Left renal cortex interstitium (tissue), 4 donors: Measurements from ENCODE around the gene PRR29. TPM values are rescaled to one million over a fixed set of nuclear protein-coding genes. Genes with fewer than 3 reads are reported as not detected.

ENCODE experiments used
- DNase-seq, 4 donors: peaks; one replicate each; pipeline ENCODE4 v3.0.0-alpha.2; 2013; ENCODE audit warnings: low read depth in 4 of 4, low spot score in 2 of 4, missing footprints in 1 of 4
- polyA plus RNA-seq, 4 donors: library from polyadenylated mRNA; unstranded; fragments of 120-200 nt; gene quantifications; one replicate each; pipeline ENCODE4 v1.2.1, GENCODE V29; 2013; ENCODE audit not compliant: insufficient read length in 4 of 4

Gene PRR29
- polyA plus RNA-seq, 4 donors, result 2.9 to 4.0 (median 3.6) TPM

GRCh38 chr17:64038331-64039105 lies 40.4 kb downstream of the PRR29 start:
- no peak for DNase-seq

DNA sequence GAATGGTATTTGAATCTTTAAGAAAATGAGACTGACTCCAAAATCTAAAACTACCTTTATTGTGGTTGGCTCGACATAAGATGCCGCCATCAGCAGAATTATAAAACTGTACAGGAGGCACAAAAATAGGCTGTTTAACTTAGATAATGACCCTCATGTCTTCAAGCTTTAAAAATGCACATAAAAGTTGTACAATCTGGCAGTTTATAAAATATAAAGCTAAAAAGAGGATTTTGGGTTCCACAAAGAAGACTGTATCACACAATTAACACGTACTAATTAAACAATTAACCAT lies 40.9 kb downstream of the PRR29 start:
- no peak for DNase-seq

DNA sequence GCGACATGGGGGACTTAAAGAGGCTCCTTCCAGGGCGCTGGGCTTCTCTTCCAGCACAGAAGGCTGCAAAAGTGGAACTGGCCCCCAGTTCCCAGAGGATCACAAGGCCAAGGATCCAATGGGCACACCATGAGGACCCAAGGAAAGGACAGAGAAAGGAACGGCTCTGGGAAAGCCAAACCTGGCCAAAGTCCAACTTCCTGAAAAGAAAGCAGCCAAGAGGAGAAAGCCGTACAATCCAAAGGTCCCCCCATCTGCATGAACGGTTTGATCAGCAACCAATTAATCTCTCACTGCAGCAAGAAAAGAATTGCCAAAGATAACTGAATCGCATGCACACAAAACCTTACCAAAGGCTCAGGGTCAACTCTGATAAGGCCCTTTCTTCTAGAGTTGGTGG lies 42.1 kb downstream of the PRR29 start:
- DNase-seq, result no peak

DNA sequence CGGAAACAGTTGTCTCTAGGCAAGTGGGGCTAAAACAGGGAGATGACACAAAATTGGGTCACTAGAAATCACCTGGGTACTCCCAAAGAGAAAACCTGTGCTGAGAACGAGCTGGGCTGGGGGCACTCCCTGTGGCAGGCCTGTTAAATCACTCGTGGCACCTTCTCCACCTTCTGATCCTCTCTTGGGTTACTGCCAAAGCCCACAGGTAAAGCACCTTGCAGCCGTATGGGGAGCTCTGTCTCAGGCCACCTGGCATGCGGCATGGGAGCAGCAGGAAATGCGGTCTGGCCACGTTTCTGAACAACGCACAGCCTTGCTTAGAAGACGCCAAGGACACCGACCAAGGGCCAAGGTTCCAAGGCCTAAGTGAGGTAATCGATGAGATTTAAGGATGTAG lies 43.8 kb downstream of the PRR29 start:
- no peak for DNase-seq

- no peak for DNase-seq
These were observed 44.7 kb downstream of the PRR29 start for GRCh38 chr17:64042700-64043485.

DNA sequence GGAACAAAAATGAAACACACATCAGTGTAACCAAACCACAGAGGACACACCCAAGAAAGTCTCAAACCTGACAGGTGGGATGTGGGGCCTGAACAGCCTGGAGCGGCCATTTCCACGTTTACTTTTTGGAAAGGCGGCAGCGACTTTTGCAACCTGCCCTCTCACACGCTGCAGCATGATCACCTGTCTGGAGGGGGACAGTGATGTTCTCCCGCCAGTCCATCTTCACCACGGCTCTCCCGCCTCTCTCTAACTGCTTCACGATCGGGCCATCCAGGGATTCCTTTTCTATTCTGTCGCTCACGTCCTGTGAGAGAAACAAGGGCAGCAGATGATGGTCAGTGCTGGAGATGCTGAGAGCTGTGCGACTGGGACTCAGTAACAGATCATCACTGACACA lies 47.0 kb downstream of the PRR29 start:
- DNase-seq, result no peak

GRCh38 chr17:64048805-64049204 lies 50.7 kb downstream of the PRR29 start:
- no peak for DNase-seq

DNA sequence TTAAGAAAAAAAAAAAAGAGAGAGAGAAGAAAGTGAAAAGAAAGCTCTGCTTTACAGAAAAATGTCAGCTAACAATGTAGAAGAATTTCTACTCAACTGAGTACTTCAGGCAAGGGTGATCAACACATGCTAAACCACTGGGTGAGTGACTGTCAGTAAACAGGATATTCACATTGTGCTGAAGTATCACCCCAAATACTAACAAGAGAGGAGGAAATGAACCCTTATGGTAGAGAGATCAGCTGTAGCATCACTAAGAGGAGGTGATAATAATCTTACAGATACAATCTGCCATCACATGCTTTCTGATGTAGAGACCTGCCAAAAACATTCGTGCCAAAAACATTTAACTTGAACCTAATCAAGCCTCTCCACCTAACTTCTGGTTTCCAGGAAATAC lies 53.0 kb downstream of the PRR29 start:
- no peak for DNase-seq

DNA sequence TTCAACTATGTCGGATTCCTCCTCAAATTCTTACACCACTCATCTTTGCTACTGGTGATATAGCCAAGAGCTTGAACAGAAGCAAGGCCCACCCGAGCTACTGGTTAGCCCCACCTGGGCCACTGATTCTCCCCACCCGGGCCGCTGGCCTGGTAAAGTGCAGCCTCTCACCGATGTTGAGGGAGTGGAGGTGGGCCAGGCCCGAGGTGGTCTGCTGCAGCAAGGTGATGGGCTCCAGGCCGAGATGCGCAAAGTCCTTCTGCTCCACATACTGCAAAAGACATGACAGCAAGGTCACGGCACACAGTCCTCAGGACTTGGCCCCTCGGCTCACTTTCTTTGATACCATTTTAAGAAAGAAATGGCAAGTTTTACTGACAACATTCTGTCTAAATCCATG lies 55.0 kb downstream of the PRR29 start:
- no peak for DNase-seq

Other genes with a start within 250 kb of the PRR29 start
- 100 to 1,000 TPM in 3 of 4 donors, 10 to 100 TPM in 1; 86.9 to 126 (median 108) TPM for gene CCDC47, start 224.8 kb upstream of the PRR29 start, polyA plus RNA-seq
- 100 to 1,000 TPM; 125 to 212 (median 183) TPM for gene DDX42, start 224.2 kb upstream of the PRR29 start, polyA plus RNA-seq
- gene PSMC5, start 170.9 kb upstream of the PRR29 start, polyA plus RNA-seq, result 100 to 1,000 TPM; 156 to 190 (median 181) TPM
- gene FTSJ3, start 170.7 kb upstream of the PRR29 start, polyA plus RNA-seq, result 10 to 100 TPM; 59.9 to 92.1 (median 62.6) TPM
- gene SMARCD2, start 155.7 kb upstream of the PRR29 start, polyA plus RNA-seq, result 10 to 100 TPM; 55.0 to 63.8 (median 57.8) TPM
- gene CSH2, start 124.7 kb upstream of the PRR29 start, polyA plus RNA-seq, result under 1 TPM in 2 of 4 donors, not detected in 2; 0.61 to 0.82 TPM
- gene GH2, start 116.4 kb upstream of the PRR29 start, polyA plus RNA-seq, result not detected
- 1 to 10 TPM in 1 of 4 donors, under 1 TPM in 1, not detected in 2; 0.55 to 1.8 TPM for gene CSH1, start 101.8 kb upstream of the PRR29 start, polyA plus RNA-seq
- not detected for gene CSHL1, start 87.1 kb upstream of the PRR29 start, polyA plus RNA-seq
- not detected for gene GH1, start 79.5 kb upstream of the PRR29 start, polyA plus RNA-seq
- 1 to 10 TPM; 1.8 to 3.0 (median 2.9) TPM for gene CD79B, start 66.0 kb upstream of the PRR29 start, polyA plus RNA-seq
- gene SCN4A, start 25.4 kb upstream of the PRR29 start, polyA plus RNA-seq, result 1 to 10 TPM in 3 of 4 donors, under 1 TPM in 1; 0.99 to 1.3 (median 1.2) TPM
- 10 to 100 TPM; 22.0 to 36.0 (median 29.4) TPM for gene ICAM2, start 22.3 kb downstream of the PRR29 start, polyA plus RNA-seq
- 10 to 100 TPM in 1 of 4 donors, 1 to 10 TPM in 3; 7.7 to 11.1 (median 8.9) TPM for gene ERN1, start 131.8 kb downstream of the PRR29 start, polyA plus RNA-seq